GM12878 (cell line): ENCODE data around the gene CSMD2. TPM values are rescaled to one million over a fixed set of nuclear protein-coding genes. Genes with fewer than 3 reads are reported as not detected.

Source experiments
- ATAC-seq: fragments of 200-7000 bp; cut with Tn5 transposase; 3 replicates; pipeline ENCODE4 v1.9.1; 2020; ENCODE audit warnings: mild to moderate bottlenecking, moderate library complexity
- BruUV-seq: library from RNA; stranded (reverse); fragments of 400-500 nt; replicated peaks from 2 replicates; lab custom pipeline; 2021; lab: Mats Ljungman, UMichigan
- CTCF ChIA-PET: fragments of 300-600 bp; sonication (Branson Sonifier 250); formaldehyde crosslinking; extraction: SDS; loops from one replicate; lab custom pipeline; 2021; ENCODE audit warnings: inconsistent platforms; lab: Yijun Ruan, JAX
- POLR2A ChIA-PET: fragments of 350-600 bp; formaldehyde crosslinking; extraction: SDS; loops from one replicate; lab custom pipeline; 2021; ENCODE audit warnings: inconsistent platforms; lab: Charles Lee
- RAD21 ChIA-PET: fragments of 300-600 bp; sonication (Branson Sonifier 250); formaldehyde crosslinking; loops from one replicate; lab custom pipeline; 2023; ENCODE audit warnings: antibody characterized with exemption; ENCODE audit not compliant: unreplicated experiment; lab: Charles Lee
- SMC1A ChIA-PET: fragments of 300-600 bp; sonication (Branson Sonifier 250); formaldehyde crosslinking; loops from one replicate; lab custom pipeline; 2023; ENCODE audit not compliant: unreplicated experiment, uncharacterized antibody; lab: Charles Lee
- DNase-seq: peaks from one replicate; pipeline ENCODE4 v3.0.0-alpha.2; 2011; ENCODE audit warnings: low read depth, low spot score
- FAIRE-seq: peaks from 3 replicates; lab custom pipeline; 2011; peaks lifted over from hg19 to GRCh38; lab: Jason Lieb, UNC
- H2AFZ ChIP-seq: 2 replicates; pipeline ENCODE4 v1.6.0; 2011; ENCODE audit warnings: low read depth, low read length, control low read depth; ENCODE audit not compliant: control insufficient read depth
- H3K27ac ChIP-seq: 2 replicates; pipeline ENCODE4 v1.5.1; 2011; ENCODE audit warnings: control low read depth; ENCODE audit not compliant: control insufficient read depth, insufficient read depth
- H3K27me3 ChIP-seq, 2 experiments: replicated peaks in 1 of 2; 2 replicates each; pipeline versions ENCODE4 v1.6.0 to v1.6.1; 2011; ENCODE audit warnings: low read length in 1 of 2; ENCODE audit not compliant: control insufficient read depth in 2 of 2, insufficient read depth in 2 of 2
- H3K36me3 ChIP-seq, 2 experiments: 2 replicates each; pipeline ENCODE4 v1.5.1; 2011; ENCODE audit warnings: low read length in 1 of 2; ENCODE audit not compliant: control insufficient read depth in 2 of 2, insufficient read depth in 2 of 2
- H3K4me1 ChIP-seq: 2 replicates; pipeline ENCODE4 v1.6.1; 2011; ENCODE audit warnings: mild to moderate bottlenecking, low read length, moderate library complexity, mixed read lengths; ENCODE audit not compliant: control insufficient read depth, insufficient read depth
- H3K4me2 ChIP-seq: 2 replicates; pipeline ENCODE4 v1.6.0; 2011; ENCODE audit warnings: control low read depth; ENCODE audit not compliant: control insufficient read depth, insufficient read depth
- H3K4me3 ChIP-seq: fragments of 200-600 bp; sonication (generic); 2 replicates; pipeline ENCODE4 v1.5.1; 2016
- H3K79me2 ChIP-seq: 2 replicates; pipeline ENCODE4 v1.6.0; 2011; ENCODE audit warnings: low read length; ENCODE audit not compliant: control insufficient read depth, insufficient read depth
- H3K9ac ChIP-seq: 2 replicates; pipeline ENCODE4 v1.8.0; 2011; ENCODE audit warnings: low read length, control low read depth, mixed read lengths; ENCODE audit not compliant: control insufficient read depth, insufficient read depth
- H3K9me3 ChIP-seq: replicated peaks from 3 replicates; pipeline ENCODE4 v1.5.1; 2011; ENCODE audit warnings: mild to moderate bottlenecking, low read length; ENCODE audit not compliant: control insufficient read depth, insufficient read depth
- H4K20me1 ChIP-seq: 2 replicates; pipeline ENCODE4 v1.6.0; 2011; ENCODE audit not compliant: control insufficient read depth, insufficient read depth
- CBX5 ChIP-seq: sonication (generic); IDR thresholded peaks from 2 replicates; pipeline ENCODE4 v1.6.1; 2016; ENCODE audit warnings: low read depth, moderate library complexity, mild to moderate bottlenecking, inconsistent platforms
- EP300 ChIP-seq, 2 experiments: fragments of 150-350 bp in 1 of 2; IDR thresholded peaks; 2 replicates each; pipeline ENCODE4 v1.6.1; 2011 to 2012; ENCODE audit warnings: low read depth in 2 of 2, low read length in 2 of 2, borderline replicate concordance in 1 of 2, improper control_type of control experiment in 1 of 2, inconsistent platforms in 1 of 2; ENCODE audit not compliant: control insufficient read depth in 1 of 2
- IKZF2 ChIP-seq, 2 experiments: fragments of 450-650 bp; IDR thresholded peaks; 2 replicates each; pipeline ENCODE4 v1.6.1; 2017; ENCODE audit warnings: mild to moderate bottlenecking in 2 of 2, moderate library complexity in 2 of 2
- IRF5 ChIP-seq: fragments of 450-650 bp; IDR thresholded peaks from 2 replicates; pipeline ENCODE4 v1.6.1; 2017; ENCODE audit warnings: borderline replicate concordance
- NR2C2 ChIP-seq: IDR thresholded peaks from 2 replicates; pipeline ENCODE4 v1.6.1; 2011; ENCODE audit warnings: borderline replicate concordance, low read depth; ENCODE audit not compliant: control insufficient read depth, insufficient read length
- PAX8 ChIP-seq: fragments of 450-650 bp; IDR thresholded peaks from 2 replicates; pipeline ENCODE4 v1.6.1; 2017; ENCODE audit warnings: mild to moderate bottlenecking, moderate library complexity
- POLR2A ChIP-seq: IDR thresholded peaks from 2 replicates; pipeline ENCODE4 v1.6.1; 2011; ENCODE audit warnings: low read depth, mild to moderate bottlenecking, low read length
- RAD51 ChIP-seq: fragments of 450-650 bp; IDR thresholded peaks from 2 replicates; pipeline ENCODE4 v1.6.1; 2016; ENCODE audit warnings: moderate library complexity, mild to moderate bottlenecking, inconsistent platforms
- RBBP5 ChIP-seq: fragments of 200-600 bp; sonication (generic); conservative IDR thresholded peaks from 2 replicates; pipeline ENCODE4 v1.6.1; 2016
- RUNX3 ChIP-seq: IDR thresholded peaks from 2 replicates; pipeline ENCODE4 v1.6.1; 2012; ENCODE audit warnings: low read length, inconsistent platforms
- SMC3 ChIP-seq: IDR thresholded peaks from 2 replicates; pipeline ENCODE4 v1.6.1; 2011; ENCODE audit warnings: low read length, improper control_type of control experiment, borderline replicate concordance
- TCF7 ChIP-seq: IDR thresholded peaks from 2 replicates; pipeline ENCODE4 v1.6.1; 2014; ENCODE audit warnings: antibody characterized with exemption, borderline replicate concordance
- WGBS: methylation state at CpG from one replicate; pipeline ENCODE4 v1.1.6; 2016; ENCODE audit warnings: low lambda C conversion rate; ENCODE audit not compliant: insufficient replicate concordance, insufficient coverage; ENCODE audit errors: missing lambda C conversion rate; 5-methylcytosine and 5-hydroxymethylcytosine counted together
- in situ Hi-C: fragments of 300-500 bp; cut with MboI; formaldehyde crosslinking; loops from 9 replicates; pipeline ENCODE4 v1.14.3; 2018; ENCODE audit warnings: mixed read lengths
- intact Hi-C: fragments of 100-400 bp; cut with micrococcal nuclease; formaldehyde crosslinking; loops from one replicate; pipeline ENCODE4 v1.14.2; 2022; ENCODE audit not compliant: unreplicated experiment
- polyA plus RNA-seq, 11 experiments: library from polyadenylated mRNA; depleted of rRNA in 4 of 11; unstranded in 6 of 11; stranded (reverse) in 5 of 11; fragments of >200 nt; fragmentation: Nextera tagmentation in 4 of 11; fragmentation: Illumina TruSeq in 1 of 11; extraction: Ambion mirVana in 4 of 11; extraction: Trizol in 1 of 11; gene quantifications; 1 replicate in 1 of 11; 2 replicates in 10 of 11; pipeline versions ENCODE4 v1.2.1 to v1.2.3, GENCODE V29; 2011 to 2016; ENCODE audit warnings: inconsistent platforms in 2 of 11, missing spikeins in 2 of 11, low read depth in 1 of 11
- total RNA-seq, 4 experiments: library from RNA; depleted of rRNA in 3 of 4; stranded (reverse); fragments of >200 nt in 3 of 4; fragmentation: Illumina TruSeq in 1 of 4; extraction: Trizol in 1 of 4; gene quantifications; 2 replicates each; pipeline versions ENCODE4 v1.2.1 to v1.2.3, GENCODE V29; 2013 to 2021
- TF ChIP-seq, protein P1 (sequence below): fragments of 450-650 bp; IDR thresholded peaks from 2 replicates; pipeline ENCODE4 v1.6.1; 2017; ENCODE audit warnings: antibody characterized with exemption, mild to moderate bottlenecking, moderate library complexity
- TF ChIP-seq, protein P2 (sequence below): IDR thresholded peaks from 2 replicates; pipeline ENCODE4 v1.6.1; 2011; ENCODE audit warnings: mild to moderate bottlenecking, low read depth, low read length, moderate library complexity; ENCODE audit not compliant: insufficient replicate concordance

Gene CSMD2
- total and polyA plus RNA-seq, 10 of the 15 experiments (the other 5 are each of a cell fraction or from before 2014, with no cell fraction given) = under 0.01 TPM; not detected in 9

DNA sequence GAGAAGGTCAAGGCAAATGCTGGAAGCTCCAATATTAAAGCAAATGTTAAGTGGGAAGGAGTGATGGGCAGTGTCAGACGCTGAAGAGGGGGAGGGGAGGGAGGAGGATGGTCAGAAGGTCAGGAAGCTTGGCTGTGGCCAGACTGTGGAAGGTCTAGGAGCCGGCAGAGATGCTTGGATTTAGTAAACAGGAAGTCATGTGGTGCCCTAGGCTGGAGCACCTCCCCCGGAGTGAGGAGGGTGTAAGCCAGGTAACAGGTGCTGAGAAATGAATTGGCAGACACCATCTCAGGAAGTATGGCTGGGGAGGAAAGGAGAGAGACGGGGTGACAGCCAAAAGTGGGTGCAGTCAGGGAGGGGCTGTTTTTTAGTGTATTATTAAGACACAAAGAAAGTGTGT is 17.7 kb downstream of the CSMD2 start:
- Histone ChIP-seq H4K20me1 (no peaks in the 10 kb centered on the region), H3K9ac (no peak overlapping the region), H3K27ac (no peak overlapping the region), H3K27me3 (no peaks in the 10 kb centered on the region), H3K4me2 (no peak overlapping the region), H3K4me3 (no peak overlapping the region), H3K79me2 (no peaks in the 10 kb centered on the region)
- in situ Hi-C loops (no loop called here), intact Hi-C loops (no loop called here)
- WGBS = 0% methylated on average over 4 of the region's 4 CpGs
- RAD21 ChIA-PET = no interaction called here
- no peak for FAIRE-seq
- TF ChIP-seq PAX8 = no peak
- TF ChIP-seq NR2C2 = no peak
- no peak for TF ChIP-seq RUNX3
- TF ChIP-seq IRF5 = no peak
- TF ChIP-seq, protein P1, sequence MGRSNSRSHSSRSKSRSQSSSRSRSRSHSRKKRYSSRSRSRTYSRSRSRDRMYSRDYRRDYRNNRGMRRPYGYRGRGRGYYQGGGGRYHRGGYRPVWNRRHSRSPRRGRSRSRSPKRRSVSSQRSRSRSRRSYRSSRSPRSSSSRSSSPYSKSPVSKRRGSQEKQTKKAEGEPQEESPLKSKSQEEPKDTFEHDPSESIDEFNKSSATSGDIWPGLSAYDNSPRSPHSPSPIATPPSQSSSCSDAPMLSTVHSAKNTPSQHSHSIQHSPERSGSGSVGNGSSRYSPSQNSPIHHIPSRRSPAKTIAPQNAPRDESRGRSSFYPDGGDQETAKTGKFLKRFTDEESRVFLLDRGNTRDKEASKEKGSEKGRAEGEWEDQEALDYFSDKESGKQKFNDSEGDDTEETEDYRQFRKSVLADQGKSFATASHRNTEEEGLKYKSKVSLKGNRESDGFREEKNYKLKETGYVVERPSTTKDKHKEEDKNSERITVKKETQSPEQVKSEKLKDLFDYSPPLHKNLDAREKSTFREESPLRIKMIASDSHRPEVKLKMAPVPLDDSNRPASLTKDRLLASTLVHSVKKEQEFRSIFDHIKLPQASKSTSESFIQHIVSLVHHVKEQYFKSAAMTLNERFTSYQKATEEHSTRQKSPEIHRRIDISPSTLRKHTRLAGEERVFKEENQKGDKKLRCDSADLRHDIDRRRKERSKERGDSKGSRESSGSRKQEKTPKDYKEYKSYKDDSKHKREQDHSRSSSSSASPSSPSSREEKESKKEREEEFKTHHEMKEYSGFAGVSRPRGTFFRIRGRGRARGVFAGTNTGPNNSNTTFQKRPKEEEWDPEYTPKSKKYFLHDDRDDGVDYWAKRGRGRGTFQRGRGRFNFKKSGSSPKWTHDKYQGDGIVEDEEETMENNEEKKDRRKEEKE = no peak
- TF ChIP-seq EP300 (IDR thresholded peaks at IDR 0.05; ENCODE audit: borderline replicate concordance in 1 of 2, control insufficient read depth in 1 of 2, low read depth in 2 of 2, low read length in 2 of 2) = no peak
- no peak for TF ChIP-seq SMC3
- TF ChIP-seq, protein P2, sequence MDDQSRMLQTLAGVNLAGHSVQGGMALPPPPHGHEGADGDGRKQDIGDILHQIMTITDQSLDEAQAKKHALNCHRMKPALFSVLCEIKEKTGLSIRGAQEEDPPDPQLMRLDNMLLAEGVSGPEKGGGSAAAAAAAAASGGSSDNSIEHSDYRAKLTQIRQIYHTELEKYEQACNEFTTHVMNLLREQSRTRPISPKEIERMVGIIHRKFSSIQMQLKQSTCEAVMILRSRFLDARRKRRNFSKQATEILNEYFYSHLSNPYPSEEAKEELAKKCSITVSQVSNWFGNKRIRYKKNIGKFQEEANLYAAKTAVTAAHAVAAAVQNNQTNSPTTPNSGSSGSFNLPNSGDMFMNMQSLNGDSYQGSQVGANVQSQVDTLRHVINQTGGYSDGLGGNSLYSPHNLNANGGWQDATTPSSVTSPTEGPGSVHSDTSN = no peak
- no peak for TF ChIP-seq IKZF2 (IDR thresholded peaks at IDR 0.05)
- TF ChIP-seq RBBP5 = no peak
- no peak for TF ChIP-seq CBX5
- TF ChIP-seq POLR2A = no peak
- no peak for TF ChIP-seq RAD51
- TF ChIP-seq TCF7 = no peak
- TF ChIP-seq, all 136 proteins: peak for 0
- ATAC-seq (no peak), DNase-seq (no peak)
- no peaks in the 10 kb centered on the region for H3K36me3 ChIP-seq
- H2AFZ ChIP-seq = no peak overlapping the region
- no peaks in the 10 kb centered on the region for H3K4me1 ChIP-seq
- no peaks in the 10 kb centered on the region for H3K9me3 ChIP-seq
- SMC1A ChIA-PET = no interaction called here
- no TSS peak for BruUV-seq
- POLR2A ChIA-PET = no interaction called here
- CTCF ChIA-PET = no interaction called here
